H1 (cell line): ENCODE measurements around the gene PHC1. TPM values are rescaled to one million over a fixed set of nuclear protein-coding genes. Genes with fewer than 3 reads are reported as not detected.

Experiments used
- CTCF ChIA-PET: fragments of 300-600 bp; sonication (Branson Sonifier 250); formaldehyde crosslinking; loops from one replicate; lab custom pipeline; 2021; ENCODE audit not compliant: partially characterized antibody; lab: Charles Lee
- POLR2A ChIA-PET: fragments of 300-600 bp; sonication (Branson Sonifier 250); formaldehyde crosslinking; loops from one replicate; lab custom pipeline; 2021; ENCODE audit warnings: inconsistent platforms; ENCODE audit not compliant: partially characterized antibody; lab: Charles Lee
- DNase-seq, 2 experiments: peaks; one replicate each; pipeline versions ENCODE4 v3.0.0 to v3.0.0-alpha.2; 2010 to 2022; ENCODE audit warnings: low spot score in 2 of 2, low read depth in 1 of 2, mixed read lengths in 1 of 2
- FAIRE-seq: peaks from 2 replicates; lab custom pipeline; 2011; peaks lifted over from hg19 to GRCh38; lab: Jason Lieb, UNC
- H2AFZ ChIP-seq: 2 replicates; pipeline ENCODE4 v1.8.1; 2012; ENCODE audit warnings: low read length, inconsistent platforms
- H2AK5ac ChIP-seq: 2 replicates; pipeline ENCODE4 v1.6.1; 2013; ENCODE audit warnings: low read depth, low read length
- H2BK120ac ChIP-seq: replicated peaks from 2 replicates; pipeline ENCODE3; 2013; ENCODE audit warnings: low read depth, low read length, inconsistent platforms
- H2BK12ac ChIP-seq: 2 replicates; pipeline ENCODE4 v1.6.1; 2013; ENCODE audit warnings: low read depth, low read length
- H2BK15ac ChIP-seq: 2 replicates; pipeline ENCODE4 v1.6.1; 2013; ENCODE audit warnings: low read length
- H2BK20ac ChIP-seq: 2 replicates; pipeline ENCODE4 v1.6.1; 2013; ENCODE audit warnings: low read length
- H2BK5ac ChIP-seq: 2 replicates; pipeline ENCODE4 v1.6.1; 2013; ENCODE audit warnings: low read depth, low read length
- H3K14ac ChIP-seq: 2 replicates; pipeline ENCODE4 v1.6.1; 2013; ENCODE audit warnings: inconsistent platforms; ENCODE audit not compliant: insufficient read length
- H3K18ac ChIP-seq: 2 replicates; pipeline ENCODE4 v1.6.1; 2013; ENCODE audit warnings: low read length; ENCODE audit errors: extremely low read depth
- H3K23ac ChIP-seq: 2 replicates; pipeline ENCODE4 v1.6.1; 2013; ENCODE audit warnings: inconsistent platforms; ENCODE audit not compliant: insufficient read length
- H3K23me2 ChIP-seq: 2 replicates; pipeline ENCODE4 v1.6.1; 2013; ENCODE audit warnings: low read depth, low read length
- H3K27ac ChIP-seq: 2 replicates; pipeline ENCODE4 v1.6.1; 2011; ENCODE audit warnings: low read depth, low read length, inconsistent platforms
- H3K27me3 ChIP-seq, 4 experiments: replicated peaks in 1 of 4; 1 replicate in 1 of 4; 2 replicates in 3 of 4; pipeline versions ENCODE4 v1.6.1 to v1.8.1; 2011 to 2013; ENCODE audit warnings: low read length in 3 of 4, mild to moderate bottlenecking in 3 of 4, inconsistent platforms in 2 of 4, mixed read lengths in 2 of 4, moderate library complexity in 1 of 4; ENCODE audit not compliant: control insufficient read depth in 3 of 4, insufficient read depth in 3 of 4; ENCODE audit errors: extremely low read depth in 1 of 4
- H3K36me3 ChIP-seq, 4 experiments: 2 replicates each; pipeline versions ENCODE4 v1.6.1 to v1.8.1; 2011 to 2013; ENCODE audit warnings: mild to moderate bottlenecking in 4 of 4, low read length in 3 of 4, moderate library complexity in 2 of 4, control low read depth in 1 of 4, inconsistent platforms in 1 of 4; ENCODE audit not compliant: insufficient read depth in 4 of 4, control insufficient read depth in 2 of 4
- H3K4ac ChIP-seq: replicated peaks from 2 replicates; pipeline ENCODE3; 2013; ENCODE audit warnings: low read length, low read depth, mixed read lengths, inconsistent platforms; ENCODE audit not compliant: insufficient read length
- H3K4me1 ChIP-seq, 4 experiments: replicated peaks in 1 of 4; 1 replicate in 1 of 4; 2 replicates in 3 of 4; pipeline versions ENCODE4 v1.6.1 to v1.8.1; 2011 to 2013; ENCODE audit warnings: low read length in 3 of 4, inconsistent platforms in 2 of 4, mixed read lengths in 1 of 4; ENCODE audit not compliant: insufficient read depth in 4 of 4, control insufficient read depth in 3 of 4
- H3K4me2 ChIP-seq, 2 experiments: 2 replicates each; pipeline versions ENCODE4 v1.6.1 to v1.8.1; 2011 to 2013; ENCODE audit warnings: low read depth in 2 of 2, low read length in 2 of 2, control low read depth in 1 of 2, inconsistent platforms in 1 of 2, mild to moderate bottlenecking in 1 of 2; ENCODE audit not compliant: insufficient read depth in 1 of 2
- H3K4me3 ChIP-seq, 4 experiments: fragments of 200-600, 300-600 bp in 1 of 4; sonication (generic), shearing (Covaris generic), sonication (Bioruptor Twin) in 1 of 4; 2 replicates each; pipeline versions ENCODE4 v1.5.1 to v1.8.1; 2011 to 2016; ENCODE audit warnings: low read length in 4 of 4, low read depth in 3 of 4, control low read depth in 2 of 4, inconsistent platforms in 2 of 4, mild to moderate bottlenecking in 2 of 4, mixed read lengths in 1 of 4, moderate library complexity in 1 of 4; ENCODE audit not compliant: insufficient read depth in 2 of 4; ENCODE audit errors: extremely low read depth in 1 of 4
- H3K56ac ChIP-seq: replicated peaks from 2 replicates; pipeline ENCODE3; 2013; ENCODE audit warnings: low read depth, mild to moderate bottlenecking, mixed read lengths, low read length, inconsistent platforms; ENCODE audit not compliant: insufficient read length
- H3K79me1 ChIP-seq: 2 replicates; pipeline ENCODE4 v1.6.1; 2013; ENCODE audit warnings: low read depth, low read length, control low read depth
- H3K79me2 ChIP-seq, 2 experiments: 2 replicates each; pipeline versions ENCODE4 v1.6.1 to v1.8.1; 2012 to 2013; ENCODE audit warnings: low read length in 2 of 2, mild to moderate bottlenecking in 2 of 2, inconsistent platforms in 1 of 2; ENCODE audit not compliant: insufficient read depth in 2 of 2, control insufficient read depth in 1 of 2
- H3K9ac ChIP-seq, 4 experiments: replicated peaks in 1 of 4; 1 replicate in 1 of 4; 2 replicates in 3 of 4; pipeline versions ENCODE4 v1.6.1 to v1.8.1; 2011 to 2013; ENCODE audit warnings: low read depth in 3 of 4, low read length in 3 of 4, control low read depth in 2 of 4, mild to moderate bottlenecking in 2 of 4, moderate library complexity in 2 of 4, inconsistent platforms in 1 of 4; ENCODE audit errors: extremely low read depth in 1 of 4
- H3K9me3 ChIP-seq, 2 experiments: 2 replicates each; pipeline versions ENCODE4 v1.6.1 to v1.8.1; 2012 to 2013; ENCODE audit warnings: mild to moderate bottlenecking in 2 of 2, moderate library complexity in 2 of 2, control low read depth in 1 of 2, inconsistent platforms in 1 of 2, low read depth in 1 of 2, low read length in 1 of 2, mixed read lengths in 1 of 2; ENCODE audit not compliant: insufficient read depth in 2 of 2
- H4K20me1 ChIP-seq, 2 experiments: replicated peaks in 1 of 2; 2 replicates each; pipeline versions ENCODE3 to v1.8.1; 2011 to 2013; ENCODE audit warnings: inconsistent platforms in 2 of 2, low read length in 2 of 2, mild to moderate bottlenecking in 1 of 2; ENCODE audit not compliant: insufficient read depth in 2 of 2, control insufficient read depth in 1 of 2
- H4K5ac ChIP-seq: 2 replicates; pipeline ENCODE4 v1.6.1; 2013; ENCODE audit warnings: low read length, low read depth, mixed read lengths, inconsistent platforms; ENCODE audit not compliant: insufficient read length
- H4K8ac ChIP-seq: 2 replicates; pipeline ENCODE4 v1.8.0; 2013; ENCODE audit warnings: mild to moderate bottlenecking, moderate library complexity, low read length, inconsistent platforms; ENCODE audit not compliant: insufficient read depth; ENCODE audit errors: extremely low read depth
- H4K91ac ChIP-seq: replicated peaks from 2 replicates; pipeline ENCODE3; 2013; ENCODE audit warnings: low read length, mixed read lengths, inconsistent platforms; ENCODE audit not compliant: insufficient read length
- POU5F1 ChIP-seq: IDR thresholded peaks from 2 replicates; pipeline ENCODE4 v1.6.1; 2011; ENCODE audit warnings: low read depth, mild to moderate bottlenecking, low read length, moderate library complexity
- RBBP5 ChIP-seq: IDR thresholded peaks from 2 replicates; pipeline ENCODE4 v1.7.1; 2012; ENCODE audit warnings: low read depth, mild to moderate bottlenecking, inconsistent platforms, low read length, moderate library complexity, borderline replicate concordance
- RFX5 ChIP-seq: IDR thresholded peaks from 2 replicates; pipeline ENCODE4 v1.6.1; 2011; ENCODE audit warnings: low read depth, low read length, improper control_type of control experiment, borderline replicate concordance
- TAF1 ChIP-seq: IDR thresholded peaks from 2 replicates; pipeline ENCODE4 v1.6.1; 2011; ENCODE audit warnings: mild to moderate bottlenecking, low read depth, low read length
- WGBS, 2 experiments: shearing (Covaris generic) in 1 of 2; methylation state at CpG; one replicate each; pipeline versions ENCODE4 v1.1.6 to v1.1.7; 2013 to 2015; ENCODE audit warnings: low lambda C conversion rate in 2 of 2, mixed read lengths in 2 of 2, inconsistent platforms in 1 of 2, low coverage in 1 of 2, missing lambda C conversion rate in 1 of 2; ENCODE audit not compliant: insufficient replicate concordance in 2 of 2, insufficient coverage in 1 of 2, insufficient read length in 1 of 2; ENCODE audit errors: extremely low coverage in 1 of 2, missing lambda C conversion rate in 1 of 2; 5-methylcytosine and 5-hydroxymethylcytosine counted together
- polyA plus RNA-seq, 7 experiments: library from polyadenylated mRNA; depleted of rRNA in 3 of 7; stranded (reverse) in 5 of 7; unstranded in 2 of 7; fragments of >200 nt in 5 of 7; fragments of 200-250 nt in 2 of 7; gene quantifications; 1 replicate in 5 of 7; 2 replicates in 1 of 7; 4 replicates in 1 of 7; pipeline versions ENCODE4 v1.2.1 to v1.2.3, GENCODE V29; 2011 to 2013; ENCODE audit warnings: missing spikeins in 2 of 7, mixed read lengths in 2 of 7
- total RNA-seq: library from RNA; stranded (reverse); fragmentation: NEBNext Ultra II Directional; extraction: Animal tissue kit (Norgen Biotek cat#: 25700); gene quantifications from 2 replicates; pipeline ENCODE4 v1.2.1, GENCODE V29; 2021
- TF ChIP-seq, protein P1 (sequence below): IDR thresholded peaks from 2 replicates; pipeline ENCODE4 v1.6.1; 2012; ENCODE audit warnings: inconsistent platforms

The PHC1 gene
- total and polyA plus RNA-seq, 2 of the 8 experiments (the other 6 are each of a cell fraction or from before 2014, with no cell fraction given), result 934 to 1,655 TPM

DNA sequence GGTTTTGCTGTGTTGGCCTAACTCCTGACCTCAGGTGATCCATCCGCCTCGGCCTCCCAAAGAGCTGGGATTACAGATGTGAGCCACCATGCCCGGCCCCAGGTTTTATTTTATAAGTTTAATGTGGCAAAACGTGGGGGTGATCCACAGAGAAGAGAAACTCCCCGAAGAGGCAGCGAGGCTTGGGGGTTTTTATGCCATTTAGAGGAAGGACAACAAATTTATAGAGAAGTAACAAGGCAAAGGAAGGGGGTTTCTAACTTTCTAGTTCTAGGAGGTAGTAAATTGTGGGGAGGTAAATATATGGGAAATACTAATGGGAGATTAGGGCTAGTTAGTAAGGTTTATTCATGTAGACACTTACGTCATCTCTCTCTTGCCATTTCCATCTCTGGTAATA lies 17.2 kb upstream of the PHC1 start:
- no peaks in the 10 kb centered on the region for H3K23me2 ChIP-seq
- H2BK15ac ChIP-seq, result no peak overlapping the region
- no peaks in the 10 kb centered on the region for H4K20me1 ChIP-seq
- no peak overlapping the region for H4K91ac ChIP-seq
- TF ChIP-seq POU5F1, result no peak
- no peak for TF ChIP-seq TAF1
- TF ChIP-seq RFX5, result no peak
- TF ChIP-seq, protein P1, sequence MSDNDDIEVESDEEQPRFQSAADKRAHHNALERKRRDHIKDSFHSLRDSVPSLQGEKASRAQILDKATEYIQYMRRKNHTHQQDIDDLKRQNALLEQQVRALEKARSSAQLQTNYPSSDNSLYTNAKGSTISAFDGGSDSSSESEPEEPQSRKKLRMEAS, result no peak
- no peak for TF ChIP-seq RBBP5
- DNase-seq, result no peak
- peaks cover 0 to 5% (median 1%) of the 10 kb centered on the region in 4 experiments; a peak in 3 of 7 replicates for H3K4me1 ChIP-seq
- H3K56ac ChIP-seq, result no peak overlapping the region
- CTCF ChIA-PET, result interaction anchor here (7.6 kb wide), 1 partner anchor 38 kb away, joined by 61 read pairs; no protein-coding TSS in a partner anchor
- no peak overlapping the region for H3K4me3 ChIP-seq
- FAIRE-seq, result no peak
- no peak overlapping the region for H4K8ac ChIP-seq
- no peak overlapping the region for H3K4ac ChIP-seq
- H3K18ac ChIP-seq, result no peak overlapping the region
- H3K36me3 ChIP-seq, result no peaks in the 10 kb centered on the region; a peak in 2 of 8 replicates
- H3K23ac ChIP-seq, result no peak overlapping the region
- H2BK120ac ChIP-seq, result no peak overlapping the region
- peaks cover 6 to 9% of the 10 kb centered on the region in 2 experiments; a peak in 2 of 4 replicates for H3K9me3 ChIP-seq
- 0 out of 2 replicates have a peak, but pooled peaks cover 2% of the 10 kb centered on the region for H3K79me1 ChIP-seq
- H2BK20ac ChIP-seq, result no peak overlapping the region
- H2BK5ac ChIP-seq, result no peak overlapping the region
- no peak overlapping the region for H2AK5ac ChIP-seq
- POLR2A ChIA-PET, result interaction anchor here (1.0 to 1.1 kb wide), 4 partner anchors 14 to 48 kb away, joined by 3 to 4 read pairs (median 3); no protein-coding TSS in a partner anchor
- H2BK12ac ChIP-seq, result no peak overlapping the region
- no peak overlapping the region for H4K5ac ChIP-seq
- H3K27me3 ChIP-seq, result no peaks in the 10 kb centered on the region
- no peak overlapping the region for H3K9ac ChIP-seq
- no peaks in the 10 kb centered on the region for H3K79me2 ChIP-seq
- WGBS, 2 experiments, result 87% methylated on average over 7 of the region's 7 CpGs; no CpG with 5 or more reads in 1 of the 2 experiments
- no peak overlapping the region for H3K14ac ChIP-seq
- no peak overlapping the region for H3K27ac ChIP-seq
- H2AFZ ChIP-seq, result no peak overlapping the region
- no peak overlapping the region for H3K4me2 ChIP-seq
